A549 (cell line): ENCODE measurements around the gene PKN2.

Experiments
- EHF ChIP-seq: fragments of 250-450 bp; sonication (Bioruptor Pico); IDR thresholded peaks from 2 replicates; pipeline ENCODE4 v1.5.0; 2020; ENCODE audit warnings: mild to moderate bottlenecking
- JUN ChIP-seq, 2 experiments: fragments of >200 bp; sonication (Bioruptor Twin); formaldehyde crosslinking; IDR thresholded peaks; 2 replicates in 1 of 2; 3 replicates in 1 of 2; pipeline ENCODE4 v1.6.1; 2016 to 2017
- KDM1A ChIP-seq: fragments of 200-600 bp; sonication (generic); IDR thresholded peaks from 2 replicates; pipeline ENCODE4 v1.6.1; 2016; ENCODE audit warnings: low read depth, mild to moderate bottlenecking
- NR3C1 ChIP-seq: fragments of >200 bp; sonication (Bioruptor Twin); formaldehyde crosslinking; IDR thresholded peaks from 3 replicates; pipeline ENCODE4 v1.6.1; 2017
- POLR2A ChIP-seq: IDR thresholded peaks from 2 replicates; pipeline ENCODE4 v1.6.1; 2012; ENCODE audit warnings: mild to moderate bottlenecking, low read length
- RAD21 ChIP-seq, 2 experiments: fragments of >200 bp in 1 of 2; sonication (Bioruptor Twin) in 1 of 2; formaldehyde crosslinking in 1 of 2; IDR thresholded peaks in 1 of 2; conservative IDR thresholded peaks in 1 of 2; 2 replicates in 1 of 2; 3 replicates in 1 of 2; pipeline ENCODE4 v1.6.1; 2012 to 2018; ENCODE audit warnings: inconsistent platforms in 1 of 2
- SREBF2 ChIP-seq: fragments of 450-650 bp; IDR thresholded peaks from 2 replicates; pipeline ENCODE4 v1.6.1; 2014; ENCODE audit warnings: mild to moderate bottlenecking, moderate library complexity
- ZNF302 ChIP-seq: fragments of 250-450 bp; sonication (Bioruptor Pico); IDR thresholded peaks from 2 replicates; pipeline ENCODE4 v1.9.0; 2021; ENCODE audit warnings: inconsistent platforms, mild to moderate bottlenecking, moderate library complexity
- TF ChIP-seq, protein P1 (sequence below): fragments of >200 bp; sonication (Bioruptor Twin); formaldehyde crosslinking; IDR thresholded peaks from 3 replicates; pipeline ENCODE4 v1.5.1; 2016
- TF ChIP-seq, protein P2 (sequence below): fragments of 200-600 bp; sonication (generic); IDR thresholded peaks from 2 replicates; pipeline ENCODE4 v1.6.1; 2016; ENCODE audit warnings: antibody characterized with exemption, mild to moderate bottlenecking, moderate library complexity
- TF ChIP-seq, protein P3 (sequence below): IDR thresholded peaks from 2 replicates; pipeline ENCODE4 v1.6.1; 2012
- TF ChIP-seq, protein P4 (sequence below): fragments of 250-450 bp; sonication (Bioruptor Pico); IDR thresholded peaks from 2 replicates; pipeline ENCODE4 v1.5.0; 2021; ENCODE audit warnings: mild to moderate bottlenecking, moderate library complexity, borderline replicate concordance

DNA sequence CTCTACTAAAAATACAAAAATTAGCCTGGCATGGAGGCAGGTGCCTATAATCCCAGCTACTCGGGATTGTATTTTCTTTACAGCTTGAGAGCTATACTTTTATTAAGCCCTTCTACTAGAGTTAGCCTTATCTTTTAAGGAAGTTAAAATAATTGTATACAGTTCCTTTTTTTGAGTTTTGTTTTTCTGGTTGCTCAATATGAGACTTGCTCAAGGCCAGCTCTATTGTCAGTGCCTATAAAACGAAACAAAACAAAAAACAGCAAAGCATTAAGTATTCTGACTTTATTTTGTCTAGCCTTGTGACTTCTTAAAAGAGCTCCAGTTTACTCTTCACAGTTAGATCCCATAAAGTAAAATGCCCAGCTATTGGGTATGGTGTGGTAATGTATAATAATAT lies 17.2 kb downstream of the PKN2 start:
- TF ChIP-seq, protein P1, sequence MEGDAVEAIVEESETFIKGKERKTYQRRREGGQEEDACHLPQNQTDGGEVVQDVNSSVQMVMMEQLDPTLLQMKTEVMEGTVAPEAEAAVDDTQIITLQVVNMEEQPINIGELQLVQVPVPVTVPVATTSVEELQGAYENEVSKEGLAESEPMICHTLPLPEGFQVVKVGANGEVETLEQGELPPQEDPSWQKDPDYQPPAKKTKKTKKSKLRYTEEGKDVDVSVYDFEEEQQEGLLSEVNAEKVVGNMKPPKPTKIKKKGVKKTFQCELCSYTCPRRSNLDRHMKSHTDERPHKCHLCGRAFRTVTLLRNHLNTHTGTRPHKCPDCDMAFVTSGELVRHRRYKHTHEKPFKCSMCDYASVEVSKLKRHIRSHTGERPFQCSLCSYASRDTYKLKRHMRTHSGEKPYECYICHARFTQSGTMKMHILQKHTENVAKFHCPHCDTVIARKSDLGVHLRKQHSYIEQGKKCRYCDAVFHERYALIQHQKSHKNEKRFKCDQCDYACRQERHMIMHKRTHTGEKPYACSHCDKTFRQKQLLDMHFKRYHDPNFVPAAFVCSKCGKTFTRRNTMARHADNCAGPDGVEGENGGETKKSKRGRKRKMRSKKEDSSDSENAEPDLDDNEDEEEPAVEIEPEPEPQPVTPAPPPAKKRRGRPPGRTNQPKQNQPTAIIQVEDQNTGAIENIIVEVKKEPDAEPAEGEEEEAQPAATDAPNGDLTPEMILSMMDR = no peak
- TF ChIP-seq NR3C1 = no peak
- no peak for TF ChIP-seq POLR2A
- TF ChIP-seq KDM1A = no peak
- TF ChIP-seq JUN (IDR thresholded peaks at IDR 0.05) = no peak
- TF ChIP-seq, protein P2, sequence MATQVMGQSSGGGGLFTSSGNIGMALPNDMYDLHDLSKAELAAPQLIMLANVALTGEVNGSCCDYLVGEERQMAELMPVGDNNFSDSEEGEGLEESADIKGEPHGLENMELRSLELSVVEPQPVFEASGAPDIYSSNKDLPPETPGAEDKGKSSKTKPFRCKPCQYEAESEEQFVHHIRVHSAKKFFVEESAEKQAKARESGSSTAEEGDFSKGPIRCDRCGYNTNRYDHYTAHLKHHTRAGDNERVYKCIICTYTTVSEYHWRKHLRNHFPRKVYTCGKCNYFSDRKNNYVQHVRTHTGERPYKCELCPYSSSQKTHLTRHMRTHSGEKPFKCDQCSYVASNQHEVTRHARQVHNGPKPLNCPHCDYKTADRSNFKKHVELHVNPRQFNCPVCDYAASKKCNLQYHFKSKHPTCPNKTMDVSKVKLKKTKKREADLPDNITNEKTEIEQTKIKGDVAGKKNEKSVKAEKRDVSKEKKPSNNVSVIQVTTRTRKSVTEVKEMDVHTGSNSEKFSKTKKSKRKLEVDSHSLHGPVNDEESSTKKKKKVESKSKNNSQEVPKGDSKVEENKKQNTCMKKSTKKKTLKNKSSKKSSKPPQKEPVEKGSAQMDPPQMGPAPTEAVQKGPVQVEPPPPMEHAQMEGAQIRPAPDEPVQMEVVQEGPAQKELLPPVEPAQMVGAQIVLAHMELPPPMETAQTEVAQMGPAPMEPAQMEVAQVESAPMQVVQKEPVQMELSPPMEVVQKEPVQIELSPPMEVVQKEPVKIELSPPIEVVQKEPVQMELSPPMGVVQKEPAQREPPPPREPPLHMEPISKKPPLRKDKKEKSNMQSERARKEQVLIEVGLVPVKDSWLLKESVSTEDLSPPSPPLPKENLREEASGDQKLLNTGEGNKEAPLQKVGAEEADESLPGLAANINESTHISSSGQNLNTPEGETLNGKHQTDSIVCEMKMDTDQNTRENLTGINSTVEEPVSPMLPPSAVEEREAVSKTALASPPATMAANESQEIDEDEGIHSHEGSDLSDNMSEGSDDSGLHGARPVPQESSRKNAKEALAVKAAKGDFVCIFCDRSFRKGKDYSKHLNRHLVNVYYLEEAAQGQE = no peak
- no peak for TF ChIP-seq SREBF2
- TF ChIP-seq ZNF302 (CRISPR knock-in tag) = no peak
- no peak for TF ChIP-seq RAD21 (conservative IDR thresholded peaks at IDR 0.05 in 1 of 2, IDR thresholded peaks at IDR 0.05 in 1 of 2)
- TF ChIP-seq, protein P3, sequence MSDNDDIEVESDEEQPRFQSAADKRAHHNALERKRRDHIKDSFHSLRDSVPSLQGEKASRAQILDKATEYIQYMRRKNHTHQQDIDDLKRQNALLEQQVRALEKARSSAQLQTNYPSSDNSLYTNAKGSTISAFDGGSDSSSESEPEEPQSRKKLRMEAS = no peak
- no peak for TF ChIP-seq EHF (CRISPR knock-in tag)
- TF ChIP-seq, protein P4, sequence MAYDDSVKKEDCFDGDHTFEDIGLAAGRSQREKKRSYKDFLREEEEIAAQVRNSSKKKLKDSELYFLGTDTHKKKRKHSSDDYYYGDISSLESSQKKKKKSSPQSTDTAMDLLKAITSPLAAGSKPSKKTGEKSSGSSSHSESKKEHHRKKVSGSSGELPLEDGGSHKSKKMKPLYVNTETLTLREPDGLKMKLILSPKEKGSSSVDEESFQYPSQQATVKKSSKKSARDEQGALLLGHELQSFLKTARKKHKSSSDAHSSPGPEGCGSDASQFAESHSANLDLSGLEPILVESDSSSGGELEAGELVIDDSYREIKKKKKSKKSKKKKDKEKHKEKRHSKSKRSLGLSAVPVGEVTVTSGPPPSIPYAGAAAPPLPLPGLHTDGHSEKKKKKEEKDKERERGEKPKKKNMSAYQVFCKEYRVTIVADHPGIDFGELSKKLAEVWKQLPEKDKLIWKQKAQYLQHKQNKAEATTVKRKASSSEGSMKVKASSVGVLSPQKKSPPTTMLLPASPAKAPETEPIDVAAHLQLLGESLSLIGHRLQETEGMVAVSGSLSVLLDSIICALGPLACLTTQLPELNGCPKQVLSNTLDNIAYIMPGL (CRISPR knock-in tag) = no peak
